HepG2 (cell line): ENCODE measurements around the gene SIK3. TPM values are rescaled to one million over a fixed set of nuclear protein-coding genes. Genes with fewer than 3 reads are reported as not detected.
A peak's percentile ranks its signal among the peaks of the same experiment; 100 is the strongest.

Source experiments
- ATM ChIP-seq: fragments of 450-650 bp; IDR thresholded peaks from 2 replicates; pipeline ENCODE4 v1.7.1; 2017; ENCODE audit warnings: mild to moderate bottlenecking, borderline replicate concordance
- CENPBD1 ChIP-seq: sonication (generic); formaldehyde crosslinking; IDR thresholded peaks from 2 replicates; pipeline ENCODE4 v1.8.0; 2022; ENCODE audit warnings: missing genetic modification reagents, low read depth, mild to moderate bottlenecking, borderline replicate concordance
- CREM ChIP-seq, 2 experiments: sonication (generic) in 1 of 2; formaldehyde crosslinking in 1 of 2; IDR thresholded peaks; 2 replicates each; pipeline versions ENCODE4 v1.4.0 to v1.6.1; 2016 to 2020; ENCODE audit warnings: antibody characterized with exemption in 1 of 2, mild to moderate bottlenecking in 1 of 2, missing genetic modification reagents in 1 of 2
- NFATC3 ChIP-seq: sonication (generic); formaldehyde crosslinking; IDR thresholded peaks from 2 replicates; pipeline ENCODE4 v1.5.1; 2020; ENCODE audit warnings: mild to moderate bottlenecking, missing genetic modification reagents
- NR2C2 ChIP-seq: sonication (generic); formaldehyde crosslinking; IDR thresholded peaks from 2 replicates; pipeline ENCODE4 v1.4.0; 2020; ENCODE audit warnings: missing genetic modification reagents, mild to moderate bottlenecking, moderate library complexity, borderline replicate concordance
- POGK ChIP-seq: sonication (generic); formaldehyde crosslinking; conservative IDR thresholded peaks from 2 replicates; pipeline ENCODE4 v1.8.0; 2022; ENCODE audit warnings: mild to moderate bottlenecking, moderate library complexity, missing genetic modification reagents
- REXO4 ChIP-seq: sonication (generic); formaldehyde crosslinking; IDR thresholded peaks from 2 replicates; pipeline ENCODE4 v1.8.0; 2022; ENCODE audit warnings: missing genetic modification reagents, mild to moderate bottlenecking, borderline replicate concordance
- SALL1 ChIP-seq: sonication (generic); formaldehyde crosslinking; IDR thresholded peaks from 2 replicates; pipeline ENCODE4 v1.8.0; 2022; ENCODE audit warnings: mild to moderate bottlenecking, missing genetic modification reagents
- SETDB1 ChIP-seq: sonication (generic); formaldehyde crosslinking; IDR thresholded peaks from 2 replicates; pipeline ENCODE4 v1.5.1; 2020; ENCODE audit warnings: missing genetic modification reagents, mild to moderate bottlenecking, borderline replicate concordance
- SIN3B ChIP-seq: fragments of 150-350 bp; IDR thresholded peaks from 2 replicates; pipeline ENCODE4 v1.6.1; 2014; ENCODE audit warnings: low read length
- SP140L ChIP-seq: sonication (generic); formaldehyde crosslinking; IDR thresholded peaks from 2 replicates; pipeline ENCODE4 v1.4.0; 2020; ENCODE audit warnings: missing genetic modification reagents, borderline replicate concordance
- TOE1 ChIP-seq: sonication (generic); formaldehyde crosslinking; IDR thresholded peaks from 2 replicates; pipeline ENCODE4 v1.4.0; 2020; ENCODE audit warnings: mild to moderate bottlenecking, missing genetic modification reagents
- ZBTB20 ChIP-seq: sonication (generic); formaldehyde crosslinking; IDR thresholded peaks from 2 replicates; pipeline ENCODE4 v1.8.1; 2023; ENCODE audit warnings: missing genetic modification reagents, low read depth, mild to moderate bottlenecking, borderline replicate concordance
- ZBTB42 ChIP-seq: sonication (generic); formaldehyde crosslinking; IDR thresholded peaks from 2 replicates; pipeline ENCODE4 v1.5.0; 2020; ENCODE audit warnings: mild to moderate bottlenecking, missing genetic modification reagents
- ZBTB8A ChIP-seq: sonication (generic); formaldehyde crosslinking; IDR thresholded peaks from 2 replicates; pipeline ENCODE4 v1.4.0; 2020; ENCODE audit warnings: mild to moderate bottlenecking, low read depth, missing genetic modification reagents, borderline replicate concordance
- ZNF160 ChIP-seq: sonication (generic); formaldehyde crosslinking; IDR thresholded peaks from 2 replicates; pipeline ENCODE4 v1.8.0; 2022; ENCODE audit warnings: mild to moderate bottlenecking, inconsistent platforms, missing genetic modification reagents
- ZNF20 ChIP-seq: sonication (generic); formaldehyde crosslinking; IDR thresholded peaks from 2 replicates; pipeline ENCODE4 v1.4.0; 2020; ENCODE audit warnings: mild to moderate bottlenecking, moderate library complexity, missing genetic modification reagents
- ZNF207 ChIP-seq: fragments of 450-650 bp; IDR thresholded peaks from 2 replicates; pipeline ENCODE4 v1.6.1; 2016; ENCODE audit warnings: antibody characterized with exemption, borderline replicate concordance
- ZNF3 ChIP-seq: IDR thresholded peaks from 2 replicates; pipeline ENCODE4 v1.7.0; 2017; ENCODE audit warnings: inconsistent platforms
- ZNF383 ChIP-seq: sonication (generic); formaldehyde crosslinking; IDR thresholded peaks from 2 replicates; pipeline ENCODE4 v1.4.0; 2020; ENCODE audit warnings: missing genetic modification reagents, mild to moderate bottlenecking, borderline replicate concordance
- ZNF564 ChIP-seq: sonication (generic); formaldehyde crosslinking; IDR thresholded peaks from 2 replicates; pipeline ENCODE4 v1.8.1; 2023; ENCODE audit warnings: mild to moderate bottlenecking, missing genetic modification reagents
- ZNF660 ChIP-seq: sonication (generic); formaldehyde crosslinking; IDR thresholded peaks from 2 replicates; pipeline ENCODE4 v1.5.1; 2020; ENCODE audit warnings: mild to moderate bottlenecking, low read depth, missing genetic modification reagents, borderline replicate concordance
- polyA plus RNA-seq, 8 experiments: library from polyadenylated mRNA; depleted of rRNA in 3 of 8; stranded (reverse) in 7 of 8; unstranded in 1 of 8; fragments of >200 nt; fragmentation: Illumina TruSeq in 4 of 8; extraction: Trizol in 4 of 8; gene quantifications; 2 replicates each; pipeline versions ENCODE4 v1.2.1 to v1.2.3, GENCODE V29; 2011 to 2016; ENCODE audit warnings: low read depth in 4 of 8, missing spikeins in 1 of 8, mixed read lengths in 1 of 8; ENCODE audit not compliant: insufficient read depth in 1 of 8
- total RNA-seq, 5 experiments: library from RNA; depleted of rRNA; stranded (reverse); fragments of >200 nt; fragmentation: Illumina TruSeq; extraction: Trizol; gene quantifications; 2 replicates each; pipeline ENCODE4 v1.2.3, GENCODE V29; 2016; ENCODE audit warnings: low read depth in 1 of 5
- TF ChIP-seq, protein P1 (sequence below): sonication (generic); formaldehyde crosslinking; IDR thresholded peaks from 2 replicates; pipeline ENCODE4; 2020; ENCODE audit warnings: missing genetic modification reagents, mild to moderate bottlenecking, borderline replicate concordance
- TF ChIP-seq, protein P2 (sequence below): sonication (generic); formaldehyde crosslinking; IDR thresholded peaks from 2 replicates; pipeline ENCODE4 v1.8.1; 2023; ENCODE audit warnings: missing genetic modification reagents, mild to moderate bottlenecking, borderline replicate concordance

The SIK3 gene
- total and polyA plus RNA-seq, 2 of the 13 experiments (the other 11 are each of a cell fraction or from before 2014, with no cell fraction given), result 5.7 to 9.8 TPM

- TF ChIP-seq ZNF3 (CRISPR knock-in tag) (no peak), CENPBD1 (CRISPR knock-in tag) (no peak), ZNF20 (CRISPR knock-in tag) (no peak), ZNF207 (no peak), NFATC3 (CRISPR knock-in tag) (no peak), ATM (no peak), ZNF160 (CRISPR knock-in tag) (no peak), ZBTB42 (CRISPR knock-in tag) (no peak), ZBTB20 (CRISPR knock-in tag) (peak; percentile 72; the same call in 1 of the 2 replicates), REXO4 (CRISPR knock-in tag) (no peak), SALL1 (CRISPR knock-in tag) (peak; percentile 46; the same call in 1 of the 2 replicates), NR2C2 (CRISPR knock-in tag) (peak; percentile 69; the same call in 1 of the 2 replicates), TOE1 (CRISPR knock-in tag) (no peak), ZNF564 (CRISPR knock-in tag) (no peak), ZNF660 (CRISPR knock-in tag) (no peak), ZBTB8A (no peak), POGK (CRISPR knock-in tag) (no peak; the same call in 1 of the 2 replicates), ZNF383 (no peak), SETDB1 (no peak), SP140L (CRISPR knock-in tag) (no peak), SIN3B (no peak), CREM (IDR thresholded peaks at IDR 0.05) (peak; percentile 67), CREM (CRISPR knock-in tag; IDR thresholded peaks at IDR 0.05) (no peak)
- TF ChIP-seq, protein P1, sequence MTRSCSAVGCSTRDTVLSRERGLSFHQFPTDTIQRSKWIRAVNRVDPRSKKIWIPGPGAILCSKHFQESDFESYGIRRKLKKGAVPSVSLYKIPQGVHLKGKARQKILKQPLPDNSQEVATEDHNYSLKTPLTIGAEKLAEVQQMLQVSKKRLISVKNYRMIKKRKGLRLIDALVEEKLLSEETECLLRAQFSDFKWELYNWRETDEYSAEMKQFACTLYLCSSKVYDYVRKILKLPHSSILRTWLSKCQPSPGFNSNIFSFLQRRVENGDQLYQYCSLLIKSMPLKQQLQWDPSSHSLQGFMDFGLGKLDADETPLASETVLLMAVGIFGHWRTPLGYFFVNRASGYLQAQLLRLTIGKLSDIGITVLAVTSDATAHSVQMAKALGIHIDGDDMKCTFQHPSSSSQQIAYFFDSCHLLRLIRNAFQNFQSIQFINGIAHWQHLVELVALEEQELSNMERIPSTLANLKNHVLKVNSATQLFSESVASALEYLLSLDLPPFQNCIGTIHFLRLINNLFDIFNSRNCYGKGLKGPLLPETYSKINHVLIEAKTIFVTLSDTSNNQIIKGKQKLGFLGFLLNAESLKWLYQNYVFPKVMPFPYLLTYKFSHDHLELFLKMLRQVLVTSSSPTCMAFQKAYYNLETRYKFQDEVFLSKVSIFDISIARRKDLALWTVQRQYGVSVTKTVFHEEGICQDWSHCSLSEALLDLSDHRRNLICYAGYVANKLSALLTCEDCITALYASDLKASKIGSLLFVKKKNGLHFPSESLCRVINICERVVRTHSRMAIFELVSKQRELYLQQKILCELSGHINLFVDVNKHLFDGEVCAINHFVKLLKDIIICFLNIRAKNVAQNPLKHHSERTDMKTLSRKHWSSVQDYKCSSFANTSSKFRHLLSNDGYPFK, result no peak
- TF ChIP-seq, protein P2, sequence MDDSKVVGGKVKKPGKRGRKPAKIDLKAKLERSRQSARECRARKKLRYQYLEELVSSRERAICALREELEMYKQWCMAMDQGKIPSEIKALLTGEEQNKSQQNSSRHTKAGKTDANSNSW, result no peak
Measured at GRCh38 chr11:117072517-117073461, 25.4 kb downstream of the SIK3 start (continued).
